H9 (cell line): ENCODE measurements around the gene MYO15B. TPM values are rescaled to one million over a fixed set of nuclear protein-coding genes. Genes with fewer than 3 reads are reported as not detected.

Experiments used
- DNase-seq: peaks from one replicate; pipeline ENCODE4 v3.0.0-alpha.2; 2017
- H2AFZ ChIP-seq: one replicate; pipeline ENCODE4 v1.6.1; 2013; ENCODE audit warnings: mild to moderate bottlenecking, low read length, control low read depth, moderate library complexity
- H2AK5ac ChIP-seq: 2 replicates; pipeline ENCODE4 v1.6.1; 2013; ENCODE audit warnings: low read length, control low read depth, mixed read lengths; ENCODE audit not compliant: insufficient read length
- H2BK120ac ChIP-seq: one replicate; pipeline ENCODE4 v1.6.1; 2013; ENCODE audit warnings: low read depth, mild to moderate bottlenecking, low read length, control low read depth, inconsistent platforms; ENCODE audit not compliant: poor library complexity, severe bottlenecking
- H2BK12ac ChIP-seq: 2 replicates; pipeline ENCODE4 v1.6.1; 2013; ENCODE audit warnings: low read length, control low read depth, mixed read lengths, low read depth; ENCODE audit not compliant: insufficient read length
- H2BK15ac ChIP-seq: 2 replicates; pipeline ENCODE4 v1.6.1; 2013; ENCODE audit warnings: low read depth, low read length, control low read depth
- H2BK20ac ChIP-seq: one replicate; pipeline ENCODE4 v1.6.1; 2013; ENCODE audit warnings: low read depth, mild to moderate bottlenecking, low read length, control low read depth, inconsistent platforms; ENCODE audit not compliant: poor library complexity, severe bottlenecking
- H2BK5ac ChIP-seq: 2 replicates; pipeline ENCODE4 v1.6.1; 2013; ENCODE audit warnings: low read length, control low read depth, mixed read lengths; ENCODE audit not compliant: insufficient read length
- H3K14ac ChIP-seq: 2 replicates; pipeline ENCODE4 v1.6.1; 2013; ENCODE audit warnings: low read length, control low read depth; ENCODE audit not compliant: insufficient read depth
- H3K18ac ChIP-seq: 2 replicates; pipeline ENCODE4 v1.6.1; 2013; ENCODE audit warnings: low read depth, mild to moderate bottlenecking, mixed read lengths, low read length, control low read depth; ENCODE audit not compliant: insufficient read length
- H3K23ac ChIP-seq: 2 replicates; pipeline ENCODE4 v1.6.1; 2013; ENCODE audit warnings: low read length, control low read depth, mixed read lengths, low read depth; ENCODE audit not compliant: insufficient read length
- H3K23me2 ChIP-seq: 2 replicates; pipeline ENCODE4 v1.6.1; 2013; ENCODE audit warnings: low read depth, mild to moderate bottlenecking, mixed read lengths, low read length, control low read depth; ENCODE audit not compliant: insufficient read length, poor library complexity, severe bottlenecking
- H3K27ac ChIP-seq: 2 replicates; pipeline ENCODE4 v1.5.1; 2013; ENCODE audit warnings: low read length, control low read depth, mixed read lengths, low read depth; ENCODE audit not compliant: insufficient read length
- H3K27me3 ChIP-seq: 2 replicates; pipeline ENCODE4 v1.6.1; 2013; ENCODE audit warnings: low read length, control low read depth, inconsistent platforms; ENCODE audit not compliant: insufficient read depth
- H3K4ac ChIP-seq: 2 replicates; pipeline ENCODE4 v1.6.1; 2013; ENCODE audit warnings: low read depth, mild to moderate bottlenecking, control low read depth, inconsistent platforms, low read length, moderate library complexity
- H3K4me1 ChIP-seq: 2 replicates; pipeline ENCODE4 v1.6.1; 2013; ENCODE audit warnings: low read length, control low read depth, inconsistent platforms; ENCODE audit not compliant: insufficient read depth
- H3K4me2 ChIP-seq: 2 replicates; pipeline ENCODE4 v1.6.1; 2013; ENCODE audit warnings: low read length, control low read depth, mixed read lengths; ENCODE audit not compliant: insufficient read length, insufficient read depth
- H3K56ac ChIP-seq: 2 replicates; pipeline ENCODE4 v1.6.1; 2013; ENCODE audit warnings: low read depth, mild to moderate bottlenecking, mixed read lengths, low read length, control low read depth; ENCODE audit not compliant: insufficient read length
- H3K79me1 ChIP-seq: 2 replicates; pipeline ENCODE4 v1.6.1; 2013; ENCODE audit warnings: low read depth, mild to moderate bottlenecking, moderate library complexity, low read length, control low read depth, inconsistent platforms; ENCODE audit not compliant: insufficient read depth, poor library complexity, severe bottlenecking
- H3K79me2 ChIP-seq: 2 replicates; pipeline ENCODE4 v1.6.1; 2013; ENCODE audit warnings: low read length, control low read depth, inconsistent platforms; ENCODE audit not compliant: insufficient read depth
- H3K9ac ChIP-seq: 2 replicates; pipeline ENCODE4 v1.6.1; 2013; ENCODE audit warnings: low read length, control low read depth, mixed read lengths; ENCODE audit not compliant: insufficient read length; ENCODE audit errors: extremely low read depth
- H3K9me3 ChIP-seq: one replicate; pipeline ENCODE4 v1.6.1; 2013; ENCODE audit warnings: low read depth, low read length, inconsistent platforms; ENCODE audit not compliant: control insufficient read depth
- H3T11ph ChIP-seq: one replicate; pipeline ENCODE4 v1.6.1; 2013; ENCODE audit warnings: mild to moderate bottlenecking, low read length, control low read depth, inconsistent platforms
- H4K20me1 ChIP-seq: one replicate; pipeline ENCODE4 v1.6.1; 2013; ENCODE audit not compliant: control insufficient read depth, insufficient read length, insufficient read depth
- H4K5ac ChIP-seq: 2 replicates; pipeline ENCODE4 v1.6.1; 2013; ENCODE audit warnings: low read depth, mild to moderate bottlenecking, mixed read lengths, low read length, control low read depth; ENCODE audit not compliant: insufficient read length
- H4K8ac ChIP-seq: replicated peaks from 2 replicates; pipeline ENCODE4 v1.6.1; 2013; ENCODE audit warnings: low read length, control low read depth, mixed read lengths, low read depth; ENCODE audit not compliant: insufficient read length
- H4K91ac ChIP-seq: 2 replicates; pipeline ENCODE4 v1.6.1; 2013; ENCODE audit warnings: low read depth, mild to moderate bottlenecking, moderate library complexity, mixed read lengths, low read length, control low read depth; ENCODE audit not compliant: insufficient read length
- H3K27ac Mint-ChIP-seq, 3 experiments: 2 replicates in 2 of 3; 3 replicates in 1 of 3; pipeline ENCODE4 v1.8.0; 2020 to 2021; ENCODE audit warnings: mixed read lengths in 3 of 3, mild to moderate bottlenecking in 1 of 3, moderate library complexity in 1 of 3
- H3K27me3 Mint-ChIP-seq: 2 replicates; pipeline ENCODE4 v1.8.0; 2021; ENCODE audit warnings: low read depth, mild to moderate bottlenecking, moderate library complexity, mixed read lengths
- H3K36me3 Mint-ChIP-seq, 3 experiments: 2 replicates in 2 of 3; 3 replicates in 1 of 3; pipeline ENCODE4 v1.8.0; 2020 to 2021; ENCODE audit warnings: low read depth in 3 of 3, mixed read lengths in 3 of 3; ENCODE audit not compliant: insufficient read depth in 1 of 3
- H3K4me1 Mint-ChIP-seq, 2 experiments: 2 replicates each; pipeline ENCODE4 v1.8.0; 2020; ENCODE audit warnings: mixed read lengths in 2 of 2
- H3K4me3 Mint-ChIP-seq, 2 experiments: 2 replicates in 1 of 2; 3 replicates in 1 of 2; pipeline ENCODE4 v1.8.0; 2020 to 2021; ENCODE audit warnings: mild to moderate bottlenecking in 2 of 2, mixed read lengths in 2 of 2, moderate library complexity in 1 of 2
- H3K9me3 Mint-ChIP-seq, 2 experiments: 2 replicates in 1 of 2; 3 replicates in 1 of 2; pipeline ENCODE4 v1.8.0; 2020; ENCODE audit warnings: mild to moderate bottlenecking in 2 of 2, mixed read lengths in 2 of 2, moderate library complexity in 1 of 2
- WGBS: extraction: QIAGEN DNeasy Blood & Tissue Kit; methylation state at CpG from one replicate; pipeline ENCODE4 v1.1.7; 2013; ENCODE audit warnings: missing lambda C conversion rate, low lambda C conversion rate, mixed read lengths; ENCODE audit not compliant: insufficient read length; ENCODE audit errors: extremely low coverage; 5-methylcytosine and 5-hydroxymethylcytosine counted together
- total RNA-seq: library from RNA; stranded (reverse); gene quantifications from 2 replicates; pipeline ENCODE4 v1.2.1, GENCODE V29; 2021
- TF ChIP-seq, protein P1 (sequence below): fragments of 200-600 bp; sonication (generic); conservative IDR thresholded peaks from 3 replicates; pipeline ENCODE4 v1.8.0; 2021; ENCODE audit warnings: antibody characterized with exemption, mild to moderate bottlenecking

The MYO15B gene
- total RNA-seq, 1 experiment from 2014 or later = 41.9 TPM

DNA sequence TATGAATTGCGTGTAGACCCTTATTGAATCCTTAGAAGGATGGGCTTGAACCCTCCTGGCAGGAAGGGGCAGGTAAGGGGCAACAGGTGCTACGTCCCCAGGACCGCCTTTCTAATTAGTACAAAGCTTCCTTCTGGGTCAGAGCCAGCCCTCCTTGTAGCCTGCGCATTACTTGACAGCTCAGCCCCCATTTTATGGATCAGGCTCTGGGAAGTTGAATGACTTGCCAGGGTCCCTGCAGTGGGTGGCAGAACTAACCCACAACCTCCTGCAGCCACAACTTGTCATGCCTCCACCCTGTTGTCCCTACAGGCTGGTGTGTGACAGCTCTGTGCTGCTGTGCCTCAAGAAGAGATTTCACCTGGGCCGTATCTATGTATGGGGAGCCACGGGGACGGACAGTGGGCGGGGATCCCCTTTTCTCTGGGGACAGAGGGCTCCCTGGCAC lies 2.7 kb downstream of the MYO15B start:
- Histone ChIP-seq H3K79me1 (no peaks in the 10 kb centered on the region), H3K4me1 (0 out of 2 replicates have a peak, but pooled peaks cover 3% of the 10 kb centered on the region), H3K23ac (no peak overlapping the region), H4K8ac (no peak overlapping the region), H2AFZ (no peak overlapping the region), H3K27me3 (no peaks in the 10 kb centered on the region), H2AK5ac (no peak overlapping the region), H3K4ac (no peak overlapping the region), H3K27ac (no peak overlapping the region), H3K18ac (no peak overlapping the region), H2BK20ac (no peak overlapping the region), H4K91ac (no peak overlapping the region), H2BK12ac (no peak overlapping the region), H3K9me3 (no peaks in the 10 kb centered on the region), H3K23me2 (peaks cover 13% of the 10 kb centered on the region), H3K56ac (no peak overlapping the region), H3K79me2 (no peaks in the 10 kb centered on the region), H2BK15ac (no peak overlapping the region), H2BK120ac (no peak overlapping the region), H4K5ac (no peak overlapping the region), H3K4me2 (no peak overlapping the region), H2BK5ac (no peak overlapping the region), H3K9ac (no peak overlapping the region), H3T11ph (no peak overlapping the region), H3K14ac (no peak overlapping the region), H4K20me1 (no peaks in the 10 kb centered on the region)
- no peak overlapping the region for H3K27ac Mint-ChIP-seq
- H3K27me3 Mint-ChIP-seq = peaks cover 2% of the 10 kb centered on the region
- H3K36me3 Mint-ChIP-seq = peaks cover 0 to 3% (median 1%) of the 10 kb centered on the region in 3 experiments; a peak in 4 of 7 replicates
- no CpG with 5 or more reads among the region's 8 CpGs for WGBS
- H3K4me3 Mint-ChIP-seq = peak overlapping the region; percentile 19 to 51; a peak in 4 of 5 replicates
- TF ChIP-seq, protein P1, sequence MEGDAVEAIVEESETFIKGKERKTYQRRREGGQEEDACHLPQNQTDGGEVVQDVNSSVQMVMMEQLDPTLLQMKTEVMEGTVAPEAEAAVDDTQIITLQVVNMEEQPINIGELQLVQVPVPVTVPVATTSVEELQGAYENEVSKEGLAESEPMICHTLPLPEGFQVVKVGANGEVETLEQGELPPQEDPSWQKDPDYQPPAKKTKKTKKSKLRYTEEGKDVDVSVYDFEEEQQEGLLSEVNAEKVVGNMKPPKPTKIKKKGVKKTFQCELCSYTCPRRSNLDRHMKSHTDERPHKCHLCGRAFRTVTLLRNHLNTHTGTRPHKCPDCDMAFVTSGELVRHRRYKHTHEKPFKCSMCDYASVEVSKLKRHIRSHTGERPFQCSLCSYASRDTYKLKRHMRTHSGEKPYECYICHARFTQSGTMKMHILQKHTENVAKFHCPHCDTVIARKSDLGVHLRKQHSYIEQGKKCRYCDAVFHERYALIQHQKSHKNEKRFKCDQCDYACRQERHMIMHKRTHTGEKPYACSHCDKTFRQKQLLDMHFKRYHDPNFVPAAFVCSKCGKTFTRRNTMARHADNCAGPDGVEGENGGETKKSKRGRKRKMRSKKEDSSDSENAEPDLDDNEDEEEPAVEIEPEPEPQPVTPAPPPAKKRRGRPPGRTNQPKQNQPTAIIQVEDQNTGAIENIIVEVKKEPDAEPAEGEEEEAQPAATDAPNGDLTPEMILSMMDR = no peak
- peak; percentile 30 for DNase-seq
- H3K4me1 Mint-ChIP-seq = peaks cover 4 to 5% of the 10 kb centered on the region in 2 experiments; a peak in 3 of 4 replicates
- peaks cover 3 to 7% of the 10 kb centered on the region in 2 experiments; a peak in 4 of 5 replicates for H3K9me3 Mint-ChIP-seq
